ENCODE results near the gene ZRANB1. TPM values are rescaled to one million over a fixed set of nuclear protein-coding genes. Genes with fewer than 3 reads are reported as not detected.

The ZRANB1 gene
- polyA plus RNA-seq, 1 of the 3 experiments (the other 2 are of a cell fraction), result 6.2 TPM

DNA sequence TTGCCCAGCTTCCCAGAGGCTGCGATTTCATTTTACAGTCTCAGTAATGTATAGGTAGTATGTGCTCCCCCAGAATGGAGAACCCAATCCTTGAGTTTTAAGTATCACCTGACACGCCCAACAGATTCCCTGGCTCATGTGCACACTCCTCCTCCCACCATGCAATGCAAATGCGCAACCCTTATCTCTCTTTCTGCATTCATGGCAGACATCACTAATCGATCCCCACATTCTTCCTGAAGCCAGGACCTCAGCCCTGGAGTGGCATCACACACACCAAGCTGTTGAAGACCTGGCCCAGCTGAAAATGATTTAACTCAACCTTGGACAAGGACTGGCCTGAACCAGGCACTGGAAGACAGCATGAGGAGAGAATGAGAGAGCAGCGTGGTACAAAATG is 68.4 kb downstream of the ZRANB1 start:
- peak; percentile 19; the same call in 1 of the 2 replicates for TF ChIP-seq GATA2 (CRISPR knock-in tag; IDR thresholded peaks at IDR 0.05)
- no peak for TF ChIP-seq NFIC (IDR thresholded peaks at IDR 0.05; ENCODE audit: borderline replicate concordance)
- H3K9ac ChIP-seq, result no peak overlapping the region
- peak overlapping the region in 1 of 2 experiments; percentile 68; a peak in 2 of 4 replicates for H3K27ac ChIP-seq (ENCODE audit: low read depth in 2 of 2, low read length in 1 of 2)
- peaks cover 0 to 15% of the 10 kb centered on the region in 2 experiments for H3K36me3 ChIP-seq (replicated peaks in 1 of 2; ENCODE audit: control insufficient read depth in 1 of 2, insufficient read depth in 2 of 2, low read length in 1 of 2)
- H3F3A ChIP-seq (replicated peaks; ENCODE audit: insufficient read depth), result no peaks in the 10 kb centered on the region
- no peak overlapping the region for H3K4me3 ChIP-seq (ENCODE audit: low read depth in 2 of 2, low read length in 1 of 2)
- CTCF ChIA-PET, result interaction anchor here (0.9 to 2.7 kb wide), 8 partner anchors 11 to 51 kb away, joined by 3 to 18 read pairs (median 5); no protein-coding TSS in a partner anchor
- H4K20me1 ChIP-seq (ENCODE audit: insufficient read depth), result peaks cover 94% of the 10 kb centered on the region
- peaks cover 74% of the 10 kb centered on the region for H3K79me2 ChIP-seq (ENCODE audit: insufficient read depth)
- peak; percentile 26 for DNase-seq
- no peaks in the 10 kb centered on the region for H3K27me3 ChIP-seq (ENCODE audit: insufficient read depth)
- H3K9me3 ChIP-seq, result no peaks in the 10 kb centered on the region
- no peaks in the 10 kb centered on the region for H3K9me2 ChIP-seq
- POLR2A ChIA-PET, result interaction anchor here (1.1 kb wide), 1 partner anchor 12 kb away, joined by 3 read pairs; no protein-coding TSS in a partner anchor
- no peak overlapping the region for H2AFZ ChIP-seq (ENCODE audit: low read depth)
- WGBS (ENCODE audit: low lambda C conversion rate), result 90% methylated on average over 5 of the region's 5 CpGs
- no peak overlapping the region for H3K4me2 ChIP-seq
- H3K4me1 ChIP-seq (ENCODE audit: control insufficient read depth in 1 of 2, insufficient read depth in 2 of 2, low read depth in 1 of 2, low read length in 1 of 2), result peaks cover 0 to 95% of the 10 kb centered on the region in 2 experiments; a peak in 2 of 4 replicates

DNA sequence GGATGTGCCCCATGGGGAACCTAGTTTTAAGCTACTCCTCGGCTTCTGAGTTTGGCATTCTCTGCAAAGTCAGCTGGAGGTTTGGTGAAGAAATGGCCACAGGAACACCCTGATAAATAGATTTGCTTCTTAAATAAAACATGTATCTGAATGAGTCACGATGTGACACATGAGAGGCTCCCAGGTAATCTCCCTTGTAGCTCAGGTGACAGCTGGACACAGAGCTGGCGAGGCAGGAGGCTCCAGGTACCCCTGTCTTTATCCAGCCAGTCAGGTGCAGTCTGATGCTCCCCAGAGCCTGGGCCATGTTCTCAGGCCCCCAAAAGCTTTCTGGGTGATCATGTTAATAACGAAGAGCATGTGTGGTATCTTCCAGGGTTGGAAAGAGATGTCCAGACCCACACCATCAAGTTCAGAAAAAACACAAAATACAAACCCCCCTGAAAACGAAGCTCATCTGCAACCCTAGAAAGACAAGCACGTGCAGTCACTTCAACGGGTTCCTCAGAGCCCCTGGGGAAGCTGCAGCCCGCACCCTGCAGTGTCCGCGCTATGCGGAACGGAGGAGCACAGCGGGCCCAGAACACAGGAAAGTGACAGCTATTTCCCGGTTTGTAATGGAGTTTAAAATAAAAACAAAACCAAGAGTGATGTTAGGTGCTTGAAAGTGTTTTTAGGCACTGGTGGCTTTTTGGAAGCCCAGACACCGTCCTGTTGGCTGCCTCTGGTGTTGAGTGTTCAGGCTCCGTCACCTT is 69.4 kb downstream of the ZRANB1 start:
- Histone ChIP-seq H3K27ac (ENCODE audit: low read depth in 2 of 2, low read length in 1 of 2) (peak overlapping the region in 1 of 2 experiments; percentile 68; a peak in 1 of 4 replicates), H3K79me2 (ENCODE audit: insufficient read depth) (peaks cover 77% of the 10 kb centered on the region)
- CTCF ChIA-PET, result interaction anchor here (0.9 to 2.7 kb wide), 8 partner anchors 10 to 50 kb away, joined by 3 to 18 read pairs (median 5); no protein-coding TSS in a partner anchor

More for the DNA sequence above, 69.4 kb downstream of the ZRANB1 start:
- Histone ChIP-seq H3K27me3 (ENCODE audit: insufficient read depth) (no peaks in the 10 kb centered on the region), H3K9ac (no peak overlapping the region), H3K9me2 (no peaks in the 10 kb centered on the region), H3K4me2 (no peak overlapping the region), H3K4me3 (ENCODE audit: low read depth in 2 of 2, low read length in 1 of 2) (no peak overlapping the region), H2AFZ (ENCODE audit: low read depth) (no peak overlapping the region), H4K20me1 (ENCODE audit: insufficient read depth) (peaks cover 93% of the 10 kb centered on the region), H3F3A (replicated peaks; ENCODE audit: insufficient read depth) (no peaks in the 10 kb centered on the region), H3K36me3 (replicated peaks in 1 of 2; ENCODE audit: control insufficient read depth in 1 of 2, insufficient read depth in 2 of 2, low read length in 1 of 2) (peaks cover 0 to 12% of the 10 kb centered on the region in 2 experiments), H3K4me1 (ENCODE audit: control insufficient read depth in 1 of 2, insufficient read depth in 2 of 2, low read depth in 1 of 2, low read length in 1 of 2) (peaks cover 0 to 95% of the 10 kb centered on the region in 2 experiments; a peak in 2 of 4 replicates), H3K9me3 (no peaks in the 10 kb centered on the region)
- WGBS (ENCODE audit: low lambda C conversion rate), result 91% methylated on average over 16 of the region's 16 CpGs
- DNase-seq, result no peak
- TF ChIP-seq FOXM1 (IDR thresholded peaks at IDR 0.05; ENCODE audit: low read depth), result no peak
- no peak for TF ChIP-seq EP300 (IDR thresholded peaks at IDR 0.05; ENCODE audit: borderline replicate concordance in 1 of 2, low read depth in 1 of 2, low read length in 1 of 2)
- TF ChIP-seq, protein P1, sequence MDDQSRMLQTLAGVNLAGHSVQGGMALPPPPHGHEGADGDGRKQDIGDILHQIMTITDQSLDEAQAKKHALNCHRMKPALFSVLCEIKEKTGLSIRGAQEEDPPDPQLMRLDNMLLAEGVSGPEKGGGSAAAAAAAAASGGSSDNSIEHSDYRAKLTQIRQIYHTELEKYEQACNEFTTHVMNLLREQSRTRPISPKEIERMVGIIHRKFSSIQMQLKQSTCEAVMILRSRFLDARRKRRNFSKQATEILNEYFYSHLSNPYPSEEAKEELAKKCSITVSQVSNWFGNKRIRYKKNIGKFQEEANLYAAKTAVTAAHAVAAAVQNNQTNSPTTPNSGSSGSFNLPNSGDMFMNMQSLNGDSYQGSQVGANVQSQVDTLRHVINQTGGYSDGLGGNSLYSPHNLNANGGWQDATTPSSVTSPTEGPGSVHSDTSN (IDR thresholded peaks at IDR 0.05), result no peak
- no peak for TF ChIP-seq RCOR1 (IDR thresholded peaks at IDR 0.05; ENCODE audit: low read length)
- no peak for TF ChIP-seq TEAD4 (IDR thresholded peaks at IDR 0.05; ENCODE audit: borderline replicate concordance, insufficient read depth)
- TF ChIP-seq, protein P2, sequence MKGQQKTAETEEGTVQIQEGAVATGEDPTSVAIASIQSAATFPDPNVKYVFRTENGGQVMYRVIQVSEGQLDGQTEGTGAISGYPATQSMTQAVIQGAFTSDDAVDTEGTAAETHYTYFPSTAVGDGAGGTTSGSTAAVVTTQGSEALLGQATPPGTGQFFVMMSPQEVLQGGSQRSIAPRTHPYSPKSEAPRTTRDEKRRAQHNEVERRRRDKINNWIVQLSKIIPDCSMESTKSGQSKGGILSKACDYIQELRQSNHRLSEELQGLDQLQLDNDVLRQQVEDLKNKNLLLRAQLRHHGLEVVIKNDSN (IDR thresholded peaks at IDR 0.05; ENCODE audit: borderline replicate concordance, low read depth), result no peak
- TF ChIP-seq MEF2A (IDR thresholded peaks at IDR 0.05; ENCODE audit: borderline replicate concordance, low read depth), result no peak
- TF ChIP-seq RFX5 (IDR thresholded peaks at IDR 0.05; ENCODE audit: low read length), result no peak
- POLR2A ChIA-PET, result no interaction called here

Data from SK-N-SH (cell line).